Spleen (tissue), 11 donors: ENCODE measurements around the gene CNKSR2. TPM values are rescaled to one million over a fixed set of nuclear protein-coding genes. Genes with fewer than 3 reads are reported as not detected.
"Not testable (repeated sequence)": the region's sequence is repeated elsewhere in the genome, so short reads cannot be mapped to it uniquely, and the experiment has no call there.

Source experiments
- DNase-seq: peaks from one replicate; pipeline ENCODE4 v3.0.0-alpha.2; 2020
- H3K27ac ChIP-seq, 8 donors: fragments of 200-600 bp; sonication (generic) in 7 of 8; 1 replicate in 4 of 8; 2 replicates in 4 of 8; pipeline versions ENCODE4 v1.5.0 to v1.8.0; 2016 to 2021; ENCODE audit warnings: inconsistent platforms in 4 of 8, mild to moderate bottlenecking in 4 of 8, moderate library complexity in 1 of 8
- H3K27me3 ChIP-seq, 7 donors: fragments of 200-600 bp; sonication (generic) in 6 of 7; replicated peaks in 1 of 7; 1 replicate in 4 of 7; 2 replicates in 3 of 7; pipeline versions ENCODE4 v1.5.0 to v1.8.0; 2016 to 2021; ENCODE audit warnings: inconsistent platforms in 3 of 7, mild to moderate bottlenecking in 1 of 7
- H3K36me3 ChIP-seq, 6 donors: fragments of 200-600 bp; sonication (generic) in 5 of 6; 1 replicate in 4 of 6; 2 replicates in 2 of 6; pipeline versions ENCODE4 v1.5.0 to v1.8.0; 2016 to 2021; ENCODE audit warnings: inconsistent platforms in 2 of 6
- H3K4me1 ChIP-seq, 6 donors: fragments of 200-600 bp; sonication (generic) in 5 of 6; 1 replicate in 3 of 6; 2 replicates in 3 of 6; pipeline versions ENCODE4 v1.5.0 to v1.8.0; 2016 to 2021; ENCODE audit warnings: inconsistent platforms in 3 of 6
- H3K4me3 ChIP-seq, 8 donors: fragments of 200-600 bp; sonication (generic) in 7 of 8; 1 replicate in 4 of 8; 2 replicates in 4 of 8; pipeline versions ENCODE4 v1.5.0 to v1.8.0; 2016 to 2021; ENCODE audit warnings: inconsistent platforms in 4 of 8, mild to moderate bottlenecking in 4 of 8, moderate library complexity in 2 of 8
- H3K9me3 ChIP-seq, 8 donors: fragments of 200-600 bp; sonication (generic) in 7 of 8; 1 replicate in 4 of 8; 2 replicates in 4 of 8; pipeline versions ENCODE4 v1.5.0 to v1.8.0; 2016 to 2021; ENCODE audit warnings: inconsistent platforms in 4 of 8
- POLR2A ChIP-seq, 3 donors: fragments of 450-650 bp; IDR thresholded peaks; one replicate each; pipeline ENCODE4 v1.5.1; 2017; ENCODE audit warnings: antibody characterized with exemption in 3 of 3, mild to moderate bottlenecking in 1 of 3
- POLR2AphosphoS5 ChIP-seq, 3 donors: sonication (generic); formaldehyde crosslinking; IDR thresholded peaks; one replicate each; pipeline ENCODE4 v1.5.1; 2017; ENCODE audit warnings: antibody characterized with exemption in 3 of 3
- WGBS, 5 donors: extraction: QIAGEN DNeasy Blood & Tissue Kit in 3 of 5; methylation state at CpG; one replicate each; pipeline versions ENCODE4 v1.1.5 to v1.1.7; 2013 to 2018; 5-methylcytosine and 5-hydroxymethylcytosine counted together
- intact Hi-C: fragments of 100-400 bp; cut with DNase I; formaldehyde crosslinking; loops from one replicate; pipeline ENCODE4 v1.15.0; 2023; ENCODE audit warnings: low total_unique reads
- polyA plus RNA-seq, 3 donors: library from polyadenylated mRNA; stranded (reverse); fragments of 200-250 nt; gene quantifications; one replicate each; pipeline ENCODE4 v1.2.1, GENCODE V29; 2013
- total RNA-seq, 7 donors: library from RNA; depleted of rRNA in 3 of 7; stranded (reverse); fragments of >200 nt in 3 of 7; fragmentation: NEBNext Ultra II Directional in 4 of 7; extraction: Animal tissue kit (Norgen Biotek cat#: 25700) in 4 of 7; gene quantifications; one replicate each; pipeline versions ENCODE4 v1.1.0 to v1.2.1, GENCODE V29; 2016 to 2021
- TF ChIP-seq, protein P1 (sequence below), 11 experiments: fragments of 200-600 bp in 7 of 11; fragments of 450-650 bp in 4 of 11; sonication (generic) in 4 of 11; IDR thresholded peaks in 8 of 11; conservative IDR thresholded peaks in 3 of 11; 1 replicate in 7 of 11; 2 replicates in 4 of 11; pipeline versions ENCODE4 v1.4.0 to v1.8.0; 2016 to 2021; ENCODE audit warnings: antibody characterized with exemption in 11 of 11, inconsistent platforms in 4 of 11, mild to moderate bottlenecking in 1 of 11
- donor health status: healthy with polysubstance abuse.
- donor health status: DM: no; HTN: no; CAD: no; lungs with moderate emphysema.
- donor health status: DM: no; HTN: no; CAD: no.
- donor health status: Bipolar disorder and iron deficiency.
- donor health status: healthy.
- donor health status: DM: no; HTN: no; CAD: no.
- donor health status: DM: yes; HTN: yes; CAD: no.

The CNKSR2 gene
- total and polyA plus RNA-seq, 10 donors = 1.6 to 16.8 (median 6.0) TPM

DNA sequence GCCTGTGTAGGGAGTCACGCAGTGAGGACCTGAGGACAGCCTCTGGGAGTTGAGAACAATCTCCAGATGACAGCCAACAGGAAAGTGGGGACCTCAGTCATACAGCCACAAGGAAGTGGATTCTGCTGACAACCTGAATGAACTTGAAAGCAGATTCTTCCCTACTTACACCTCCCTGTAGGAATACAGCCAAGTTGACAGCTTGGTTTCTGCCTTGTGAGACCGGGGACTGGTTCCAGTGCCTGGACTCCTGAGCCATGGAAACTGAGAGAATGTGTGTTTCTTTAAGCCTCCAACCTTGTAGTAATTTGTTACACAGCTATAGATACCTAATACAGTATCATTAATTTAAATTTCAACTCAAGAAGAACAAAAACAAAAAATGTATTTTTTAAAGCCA lies 107.5 kb downstream of the CNKSR2 start:
- TF ChIP-seq, protein P1, sequence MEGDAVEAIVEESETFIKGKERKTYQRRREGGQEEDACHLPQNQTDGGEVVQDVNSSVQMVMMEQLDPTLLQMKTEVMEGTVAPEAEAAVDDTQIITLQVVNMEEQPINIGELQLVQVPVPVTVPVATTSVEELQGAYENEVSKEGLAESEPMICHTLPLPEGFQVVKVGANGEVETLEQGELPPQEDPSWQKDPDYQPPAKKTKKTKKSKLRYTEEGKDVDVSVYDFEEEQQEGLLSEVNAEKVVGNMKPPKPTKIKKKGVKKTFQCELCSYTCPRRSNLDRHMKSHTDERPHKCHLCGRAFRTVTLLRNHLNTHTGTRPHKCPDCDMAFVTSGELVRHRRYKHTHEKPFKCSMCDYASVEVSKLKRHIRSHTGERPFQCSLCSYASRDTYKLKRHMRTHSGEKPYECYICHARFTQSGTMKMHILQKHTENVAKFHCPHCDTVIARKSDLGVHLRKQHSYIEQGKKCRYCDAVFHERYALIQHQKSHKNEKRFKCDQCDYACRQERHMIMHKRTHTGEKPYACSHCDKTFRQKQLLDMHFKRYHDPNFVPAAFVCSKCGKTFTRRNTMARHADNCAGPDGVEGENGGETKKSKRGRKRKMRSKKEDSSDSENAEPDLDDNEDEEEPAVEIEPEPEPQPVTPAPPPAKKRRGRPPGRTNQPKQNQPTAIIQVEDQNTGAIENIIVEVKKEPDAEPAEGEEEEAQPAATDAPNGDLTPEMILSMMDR (IDR thresholded peaks at IDR 0.05 in 8 of 11, conservative IDR thresholded peaks at IDR 0.05 in 3 of 11) = no peak
- TF ChIP-seq POLR2AphosphoS5 (IDR thresholded peaks at IDR 0.05) = no peak
- TF ChIP-seq POLR2A (IDR thresholded peaks at IDR 0.05) = no peak
- Histone ChIP-seq H3K36me3 (no peaks in the 10 kb centered on the region), H3K4me3 (no peak overlapping the region), H3K4me1 (peaks cover 0 to 4% (median 0%) of the 10 kb centered on the region in 6 donors), H3K9me3 (no peaks in the 10 kb centered on the region), H3K27ac (no peak overlapping the region), H3K27me3 (no peaks in the 10 kb centered on the region)
- DNase-seq = no peak
- intact Hi-C loops = no loop called here
- 66 to 95% (median 85%) methylated on average over 2 of the region's 2 CpGs for WGBS, 5 donors

DNA sequence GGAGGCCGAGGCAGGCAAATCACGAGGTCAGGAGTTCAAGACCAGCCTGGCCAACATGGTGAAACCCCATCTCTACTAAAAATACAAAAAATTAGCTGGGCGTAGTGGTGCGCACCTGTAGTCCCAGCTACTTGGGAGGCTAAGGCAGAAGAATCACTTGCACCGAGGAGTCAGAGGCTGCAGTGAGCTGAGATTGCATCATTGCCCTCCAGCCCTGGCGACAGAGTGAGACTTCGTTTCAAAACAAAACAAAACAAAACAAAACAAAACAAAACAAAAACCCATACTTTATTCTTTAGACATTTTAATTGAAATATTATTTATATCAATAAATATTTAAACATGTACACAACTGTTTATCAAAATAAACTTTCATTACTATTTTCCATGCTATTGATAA lies 109.8 kb downstream of the CNKSR2 start:
- H3K9me3 ChIP-seq, H3K4me3 ChIP-seq, DNase-seq, H3K27ac ChIP-seq, intact Hi-C loops, H3K27me3 ChIP-seq, H3K36me3 ChIP-seq, H3K4me1 ChIP-seq: not testable (repeated sequence)
- 78 to 98% (median 86%) methylated on average over 7 of the region's 7 CpGs for WGBS, 5 donors

DNA sequence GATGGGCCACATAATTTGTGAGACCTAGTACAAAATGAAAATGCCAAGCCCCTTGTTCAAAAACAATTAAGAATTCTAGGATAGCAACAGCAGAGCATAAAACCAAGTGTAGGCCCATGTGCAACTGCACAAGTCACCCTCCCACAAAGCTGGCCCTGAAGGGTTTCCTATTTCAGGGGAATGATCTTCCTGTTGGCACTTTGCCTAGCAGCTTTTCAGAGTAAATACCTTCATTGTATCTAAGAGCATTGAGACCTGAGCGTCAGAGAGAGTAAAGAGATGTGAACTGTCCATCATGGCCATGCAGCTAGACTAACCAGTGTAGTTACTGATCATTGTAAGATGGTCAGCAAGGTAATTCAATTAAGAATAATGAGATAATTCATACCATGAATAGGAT lies 113.6 kb downstream of the CNKSR2 start:
- TF ChIP-seq POLR2A (IDR thresholded peaks at IDR 0.05) (no peak), POLR2AphosphoS5 (IDR thresholded peaks at IDR 0.05) (no peak)
- TF ChIP-seq, protein P1 (IDR thresholded peaks at IDR 0.05 in 8 of 11, conservative IDR thresholded peaks at IDR 0.05 in 3 of 11) = no peak
- Histone ChIP-seq H3K9me3 (no peaks in the 10 kb centered on the region), H3K27me3 (no peaks in the 10 kb centered on the region), H3K4me3 (no peak overlapping the region), H3K36me3 (no peaks in the 10 kb centered on the region), H3K4me1 (no peaks in the 10 kb centered on the region), H3K27ac (no peak overlapping the region)
- no peak for DNase-seq
- intact Hi-C loops = no loop called here
- 24 to 57% (median 52%) methylated on average over 1 of the region's 1 CpG for WGBS, 5 donors

DNA sequence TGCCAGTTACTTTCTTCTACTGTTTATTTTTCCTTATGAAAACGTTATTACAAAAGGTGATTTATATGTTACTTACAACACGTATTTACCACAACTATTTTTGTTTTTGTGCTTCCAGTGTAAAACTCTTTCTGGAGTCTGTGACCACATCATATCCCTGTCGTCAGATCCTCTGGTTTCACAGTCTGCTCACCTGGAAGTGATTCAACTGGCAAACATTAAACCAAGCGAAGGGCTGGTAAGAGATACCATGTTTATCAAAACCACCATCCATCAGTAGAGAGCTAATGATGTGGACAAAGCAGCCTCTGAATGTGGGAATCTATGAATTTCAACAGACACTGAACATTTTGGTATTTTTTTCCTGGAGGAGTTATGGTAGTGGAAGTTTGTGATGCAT lies 116.1 kb downstream of the CNKSR2 start:
- intact Hi-C loops = no loop called here
- Histone ChIP-seq H3K9me3 (no peaks in the 10 kb centered on the region), H3K27me3 (no peaks in the 10 kb centered on the region), H3K36me3 (no peaks in the 10 kb centered on the region), H3K27ac (no peak overlapping the region), H3K4me1 (no peaks in the 10 kb centered on the region), H3K4me3 (no peak overlapping the region)
- no peak for DNase-seq
- TF ChIP-seq POLR2AphosphoS5 (IDR thresholded peaks at IDR 0.05) = no peak
- TF ChIP-seq, protein P1 (IDR thresholded peaks at IDR 0.05 in 8 of 11, conservative IDR thresholded peaks at IDR 0.05 in 3 of 11) = no peak
- TF ChIP-seq POLR2A (IDR thresholded peaks at IDR 0.05) = no peak
- WGBS, 5 donors = 51 to 89% (median 81%) methylated on average over 4 of the region's 4 CpGs

DNA sequence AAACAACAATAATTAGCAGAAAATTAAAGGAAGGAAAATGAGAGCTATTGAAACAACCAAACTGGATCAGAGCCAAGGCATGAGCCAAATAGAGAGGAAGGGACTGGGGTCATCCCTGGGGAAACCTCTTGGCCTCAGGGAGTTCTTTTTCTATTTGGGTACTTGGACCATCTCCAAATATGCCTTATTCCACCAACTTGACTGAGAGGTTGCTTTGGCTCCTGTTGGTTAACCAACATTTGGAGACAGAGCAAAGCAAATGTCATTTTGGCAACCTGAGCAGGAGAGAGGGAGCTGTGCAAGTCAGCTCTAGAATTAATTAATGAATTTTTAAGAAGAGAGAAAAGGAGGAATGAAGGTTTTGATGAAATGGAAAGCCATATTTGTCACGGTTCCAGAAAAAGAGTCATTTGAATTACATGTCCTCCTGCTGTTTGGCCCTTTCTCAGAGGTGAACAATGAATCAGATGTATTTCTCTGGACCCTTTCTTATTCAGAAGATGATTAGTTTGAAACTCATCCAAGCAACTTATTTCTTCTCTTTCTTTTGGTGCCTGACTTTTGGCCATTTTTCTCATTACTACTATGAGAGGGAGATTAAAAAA lies 119.1 kb downstream of the CNKSR2 start:
- 55 to 100% (median 89%) methylated on average over 1 of the region's 1 CpG for WGBS, 5 donors
- Histone ChIP-seq H3K27me3 (no peaks in the 10 kb centered on the region), H3K9me3 (no peaks in the 10 kb centered on the region), H3K27ac (no peak overlapping the region), H3K36me3 (no peaks in the 10 kb centered on the region), H3K4me3 (no peak overlapping the region), H3K4me1 (no peaks in the 10 kb centered on the region)
- DNase-seq = no peak
- intact Hi-C loops = no loop called here
- TF ChIP-seq, protein P1 (IDR thresholded peaks at IDR 0.05 in 8 of 11, conservative IDR thresholded peaks at IDR 0.05 in 3 of 11) = no peak
- no peak for TF ChIP-seq POLR2AphosphoS5 (IDR thresholded peaks at IDR 0.05)
- TF ChIP-seq POLR2A (IDR thresholded peaks at IDR 0.05) = no peak
